ENCODE measurements around the gene TBC1D16.
"Not testable (repeated sequence)": the region's sequence is repeated elsewhere in the genome, so short reads cannot be mapped to it uniquely, and the experiment has no call there.

TBC1D16 gene

GRCh38 chr17:79969906-79970305, 65.8 kb downstream of the TBC1D16 start:
- DNase-seq = no peak

GRCh38 chr17:79968116-79968515, 67.6 kb downstream of the TBC1D16 start:
- DNase-seq = no peak

- DNase-seq = no peak
Measured at GRCh38 chr17:79966681-79967080, 69.0 kb downstream of the TBC1D16 start.

- no peak for DNase-seq
Measured at GRCh38 chr17:79965806-79966205, 69.9 kb downstream of the TBC1D16 start.

GRCh38 chr17:79962467-79962866, 73.2 kb downstream of the TBC1D16 start:
- DNase-seq = not testable (repeated sequence)

GRCh38 chr17:79961567-79961966, 74.1 kb downstream of the TBC1D16 start:
- DNase-seq = not testable (repeated sequence)

GRCh38 chr17:79960788-79961522, 74.7 kb downstream of the TBC1D16 start:
- no peak for DNase-seq

- no peak for DNase-seq
Measured at GRCh38 chr17:79959042-79959441, 76.6 kb downstream of the TBC1D16 start.

GRCh38 chr17:79956853-79957252, 78.8 kb downstream of the TBC1D16 start:
- no peak for DNase-seq

GRCh38 chr17:79956441-79956735, 79.3 kb downstream of the TBC1D16 start:
- DNase-seq = not testable (repeated sequence)

GRCh38 chr17:79955691-79956440, 79.8 kb downstream of the TBC1D16 start:
- DNase-seq = no peak

- no peak for DNase-seq
Measured at GRCh38 chr17:79955167-79955549, 80.5 kb downstream of the TBC1D16 start.

- DNase-seq = no peak
Measured at GRCh38 chr17:79954281-79955166, 81.1 kb downstream of the TBC1D16 start.

- no peak for DNase-seq
Measured at GRCh38 chr17:79953335-79953734, 82.3 kb downstream of the TBC1D16 start.

- no peak for DNase-seq
Measured at GRCh38 chr17:79952901-79953300, 82.8 kb downstream of the TBC1D16 start.

- DNase-seq = no peak
Measured at GRCh38 chr17:79952265-79952877, 83.3 kb downstream of the TBC1D16 start.

- DNase-seq = no peak
Measured at GRCh38 chr17:79951361-79952264, 84.1 kb downstream of the TBC1D16 start.

- no peak for DNase-seq
Measured at GRCh38 chr17:79950751-79951150, 84.9 kb downstream of the TBC1D16 start.

- DNase-seq = no peak
Measured at GRCh38 chr17:79950306-79950705, 85.4 kb downstream of the TBC1D16 start.

- DNase-seq = no peak
Measured at GRCh38 chr17:79949656-79950209, 85.9 kb downstream of the TBC1D16 start.

- DNase-seq = no peak
Measured at GRCh38 chr17:79948945-79949655, 86.6 kb downstream of the TBC1D16 start.

Measured in activated CD4-positive, alpha-beta T cell treated with anti-CD3 and anti-CD28 coated beads, Interleukin-2, amount 50 U/mL, for 1 hour (primary cell).